Hepatocyte (in vitro differentiated cells): ENCODE measurements around the gene JARID2.

ENCODE experiments used
- EZH2 ChIP-seq: fragments of 200-600 bp; sonication (generic); IDR thresholded peaks from 2 replicates; pipeline ENCODE4 v1.6.1; 2016; ENCODE audit warnings: antibody characterized with exemption, mild to moderate bottlenecking, borderline replicate concordance
- EZH2phosphoT487 ChIP-seq: fragments of 200-600 bp; sonication (generic); IDR thresholded peaks from one replicate; pipeline ENCODE4 v1.6.1; 2018; ENCODE audit warnings: antibody characterized with exemption, mild to moderate bottlenecking, low read depth, moderate library complexity; ENCODE audit not compliant: unreplicated experiment, severe bottlenecking
- TF ChIP-seq, protein P1 (sequence below): fragments of 200-600 bp; sonication (generic); IDR thresholded peaks from 2 replicates; pipeline ENCODE4 v1.5.1; 2016; ENCODE audit warnings: antibody characterized with exemption, mild to moderate bottlenecking; ENCODE audit not compliant: poor library complexity

DNA sequence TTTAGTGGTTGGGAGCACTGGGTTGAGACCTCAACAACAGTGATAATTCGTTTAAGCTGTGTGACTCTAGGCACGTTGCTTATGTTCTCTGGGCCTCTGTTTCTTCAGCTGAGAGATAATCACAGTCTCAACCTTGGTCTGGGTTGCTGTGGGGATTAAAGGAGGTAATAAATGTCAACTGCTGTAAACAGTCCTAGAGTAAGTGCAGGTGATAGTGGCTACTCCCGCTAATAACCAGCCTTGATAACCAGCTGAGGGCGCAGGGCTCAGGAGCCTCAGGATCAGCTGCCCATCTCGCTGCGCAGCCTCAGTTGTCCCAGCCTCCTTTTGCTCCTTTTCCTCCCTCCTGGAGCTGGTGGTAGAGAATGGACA lies 58.0 kb downstream of the JARID2 start:
- TF ChIP-seq, protein P1, sequence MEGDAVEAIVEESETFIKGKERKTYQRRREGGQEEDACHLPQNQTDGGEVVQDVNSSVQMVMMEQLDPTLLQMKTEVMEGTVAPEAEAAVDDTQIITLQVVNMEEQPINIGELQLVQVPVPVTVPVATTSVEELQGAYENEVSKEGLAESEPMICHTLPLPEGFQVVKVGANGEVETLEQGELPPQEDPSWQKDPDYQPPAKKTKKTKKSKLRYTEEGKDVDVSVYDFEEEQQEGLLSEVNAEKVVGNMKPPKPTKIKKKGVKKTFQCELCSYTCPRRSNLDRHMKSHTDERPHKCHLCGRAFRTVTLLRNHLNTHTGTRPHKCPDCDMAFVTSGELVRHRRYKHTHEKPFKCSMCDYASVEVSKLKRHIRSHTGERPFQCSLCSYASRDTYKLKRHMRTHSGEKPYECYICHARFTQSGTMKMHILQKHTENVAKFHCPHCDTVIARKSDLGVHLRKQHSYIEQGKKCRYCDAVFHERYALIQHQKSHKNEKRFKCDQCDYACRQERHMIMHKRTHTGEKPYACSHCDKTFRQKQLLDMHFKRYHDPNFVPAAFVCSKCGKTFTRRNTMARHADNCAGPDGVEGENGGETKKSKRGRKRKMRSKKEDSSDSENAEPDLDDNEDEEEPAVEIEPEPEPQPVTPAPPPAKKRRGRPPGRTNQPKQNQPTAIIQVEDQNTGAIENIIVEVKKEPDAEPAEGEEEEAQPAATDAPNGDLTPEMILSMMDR, result no peak
- no peak for TF ChIP-seq EZH2
- TF ChIP-seq EZH2phosphoT487, result no peak
